ENCODE data around the gene FSTL1.

- TF ChIP-seq, protein P1, sequence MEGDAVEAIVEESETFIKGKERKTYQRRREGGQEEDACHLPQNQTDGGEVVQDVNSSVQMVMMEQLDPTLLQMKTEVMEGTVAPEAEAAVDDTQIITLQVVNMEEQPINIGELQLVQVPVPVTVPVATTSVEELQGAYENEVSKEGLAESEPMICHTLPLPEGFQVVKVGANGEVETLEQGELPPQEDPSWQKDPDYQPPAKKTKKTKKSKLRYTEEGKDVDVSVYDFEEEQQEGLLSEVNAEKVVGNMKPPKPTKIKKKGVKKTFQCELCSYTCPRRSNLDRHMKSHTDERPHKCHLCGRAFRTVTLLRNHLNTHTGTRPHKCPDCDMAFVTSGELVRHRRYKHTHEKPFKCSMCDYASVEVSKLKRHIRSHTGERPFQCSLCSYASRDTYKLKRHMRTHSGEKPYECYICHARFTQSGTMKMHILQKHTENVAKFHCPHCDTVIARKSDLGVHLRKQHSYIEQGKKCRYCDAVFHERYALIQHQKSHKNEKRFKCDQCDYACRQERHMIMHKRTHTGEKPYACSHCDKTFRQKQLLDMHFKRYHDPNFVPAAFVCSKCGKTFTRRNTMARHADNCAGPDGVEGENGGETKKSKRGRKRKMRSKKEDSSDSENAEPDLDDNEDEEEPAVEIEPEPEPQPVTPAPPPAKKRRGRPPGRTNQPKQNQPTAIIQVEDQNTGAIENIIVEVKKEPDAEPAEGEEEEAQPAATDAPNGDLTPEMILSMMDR (IDR thresholded peaks at IDR 0.05) = no peak
- TF ChIP-seq POLR2AphosphoS5 (IDR thresholded peaks at IDR 0.05) (no peak), POLR2A (IDR thresholded peaks at IDR 0.05) (no peak)
These were observed 25.1 kb upstream of the FSTL1 start for GRCh38 chr3:120475722-120476377.
